NCI-H2227 (cell line): ENCODE results near the gene MIPOL1.
"Not testable (repeated sequence)": the region's sequence is repeated elsewhere in the genome, so short reads cannot be mapped to it uniquely, and the experiment has no call there.

ENCODE experiments used
- DNase-seq: peaks from one replicate; lab custom pipeline; 2025; ENCODE audit not compliant: unreplicated experiment; lab: John Stamatoyannopoulos, UW

The MIPOL1 gene

DNA sequence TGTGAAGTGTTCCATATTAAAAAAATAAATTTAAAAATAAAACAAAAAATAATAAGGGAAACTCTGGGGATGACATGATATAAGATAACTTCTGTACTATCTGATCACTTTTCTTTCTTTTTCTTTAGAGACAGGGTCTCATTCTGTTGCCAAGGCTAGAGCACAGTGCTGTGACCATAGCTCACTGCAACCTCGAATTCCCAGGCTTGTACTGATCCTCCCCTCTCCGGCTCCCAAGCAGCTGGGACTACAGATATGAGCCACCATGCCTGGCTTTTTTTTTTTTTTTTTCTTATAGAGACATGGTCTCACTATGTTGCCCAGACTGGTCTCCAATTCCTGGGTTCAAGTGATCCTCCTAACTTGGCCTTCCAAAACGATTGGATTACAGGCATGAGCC lies 10.4 kb upstream of the MIPOL1 start:
- DNase-seq, result no peak

DNA sequence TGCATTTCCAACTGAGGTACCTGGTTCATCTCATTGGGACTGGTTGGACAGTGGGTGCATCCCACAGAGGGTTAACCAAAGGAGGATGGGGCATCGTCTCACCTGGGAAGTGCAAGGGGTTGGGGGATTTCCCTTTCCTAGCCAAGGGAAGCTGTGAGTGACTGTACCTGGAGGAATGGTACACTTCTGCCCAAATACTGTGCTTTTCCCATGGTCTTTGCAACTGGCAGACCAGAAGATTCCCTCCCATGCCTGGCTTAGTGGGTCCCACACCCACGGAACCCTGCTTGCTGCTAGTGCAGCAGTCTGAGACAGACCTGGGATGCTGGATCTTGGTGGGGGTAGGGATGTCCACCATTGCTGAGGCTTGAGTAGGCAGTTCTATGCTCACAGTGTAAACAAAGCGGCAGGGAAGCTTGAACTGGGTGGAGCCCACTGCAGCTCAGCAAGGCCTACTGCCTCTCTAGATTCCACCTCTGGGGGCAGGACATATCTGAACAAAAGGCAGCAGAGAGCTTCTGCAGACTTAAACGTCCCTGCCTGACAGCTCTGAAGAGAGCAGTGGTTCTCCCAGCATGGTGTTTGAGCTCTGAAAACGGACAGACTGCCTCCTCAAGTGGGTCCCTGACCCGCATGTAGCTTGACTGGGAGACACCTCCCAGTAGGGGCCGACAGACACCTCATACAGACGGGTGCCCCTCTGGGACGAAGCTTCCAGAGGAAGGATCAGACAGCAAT lies 9.7 kb upstream of the MIPOL1 start:
- not testable (repeated sequence) for DNase-seq

DNA sequence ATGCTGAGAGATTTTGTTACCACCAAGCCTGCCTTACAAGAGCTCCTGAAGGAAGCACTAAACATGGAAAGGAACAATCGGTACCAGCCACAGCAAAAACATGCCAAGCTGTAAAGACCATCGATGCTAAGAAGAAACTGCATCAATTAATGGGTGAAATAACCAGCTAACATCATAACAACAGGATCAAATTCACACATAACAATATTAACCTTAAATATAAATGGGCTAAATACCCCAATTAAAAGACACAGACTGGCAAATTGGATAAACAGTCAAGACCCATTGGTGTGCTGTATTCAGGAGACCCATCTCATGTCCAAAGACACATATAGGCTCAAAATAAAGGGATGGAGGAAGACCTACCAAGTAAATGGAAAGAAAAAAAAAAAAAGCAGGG lies 8.0 kb upstream of the MIPOL1 start:
- not testable (repeated sequence) for DNase-seq

DNA sequence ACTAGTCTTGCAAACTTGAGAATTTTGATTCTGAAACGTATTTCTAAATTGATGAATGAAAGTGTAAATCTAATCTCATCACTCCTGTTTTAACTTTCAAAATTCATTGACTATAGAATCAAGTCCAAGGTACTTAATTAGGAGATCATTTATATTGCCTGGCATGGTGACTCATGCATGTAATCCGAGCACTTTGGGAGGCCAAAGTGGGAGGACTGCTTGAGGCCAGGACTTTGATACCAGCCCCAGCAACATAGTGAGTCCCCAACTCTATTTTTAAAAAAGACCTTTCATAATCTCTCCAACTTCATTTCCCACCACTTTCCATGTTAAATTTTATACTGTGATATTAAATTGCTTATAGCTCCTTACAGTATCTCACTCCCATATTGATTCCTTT lies 3.0 kb upstream of the MIPOL1 start:
- DNase-seq, result no peak

DNA sequence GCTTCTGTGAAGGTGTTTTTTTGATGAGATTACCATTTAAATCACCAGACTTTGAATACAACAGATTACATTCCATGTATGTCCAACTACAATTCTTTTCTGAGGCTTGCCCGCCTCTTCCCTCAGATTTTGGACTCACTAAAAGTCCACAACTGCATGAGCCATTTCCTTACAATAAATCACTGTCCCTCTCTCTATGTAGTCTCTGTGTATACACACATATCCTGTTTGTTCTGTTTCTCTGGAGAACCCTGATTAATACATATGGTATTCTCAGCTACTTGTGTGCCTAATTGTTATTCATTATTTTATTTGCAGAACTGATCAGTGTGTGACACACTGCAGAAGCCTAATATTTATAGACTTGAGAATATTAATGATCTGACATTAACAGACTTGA lies 2.4 kb upstream of the MIPOL1 start:
- DNase-seq, result no peak

DNA sequence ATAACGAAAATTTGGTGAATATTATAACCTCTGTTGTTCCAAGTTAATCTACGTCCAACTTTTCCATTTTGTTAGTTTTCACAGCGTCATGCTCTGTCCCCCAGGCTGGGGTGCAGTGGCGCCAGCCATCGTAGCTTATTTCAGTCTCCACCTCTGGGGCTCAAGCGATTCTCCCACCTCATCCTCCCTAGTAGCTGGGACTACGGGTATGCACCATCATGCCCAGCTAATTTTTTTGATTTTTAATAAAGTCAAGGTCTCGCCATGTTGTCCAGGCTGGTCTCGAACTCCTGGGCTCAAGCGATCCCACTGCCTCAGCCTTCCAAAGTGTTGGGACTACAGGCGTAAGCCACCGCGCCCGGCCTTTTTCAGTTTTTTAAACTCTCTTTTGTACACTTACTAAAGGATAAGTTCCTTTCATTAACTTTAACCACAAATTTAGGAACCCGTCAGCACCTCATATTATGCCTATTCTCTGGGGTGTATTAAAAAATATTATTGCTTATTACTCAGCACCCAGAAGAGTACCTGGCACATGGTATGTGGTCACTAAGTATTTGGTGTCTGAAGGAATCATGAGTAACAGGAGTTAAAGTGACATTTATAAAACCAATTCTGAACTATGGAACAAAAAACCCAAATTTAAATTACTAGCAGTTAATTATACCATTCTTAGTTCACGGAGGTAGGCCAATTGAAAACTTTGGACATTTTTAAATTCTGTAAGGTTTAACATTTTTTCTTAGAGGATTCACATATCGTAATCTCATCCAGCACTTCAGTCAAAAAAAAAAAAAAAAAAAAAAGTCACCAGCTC lies 925 bp upstream of the MIPOL1 start:
- no peak for DNase-seq

DNA sequence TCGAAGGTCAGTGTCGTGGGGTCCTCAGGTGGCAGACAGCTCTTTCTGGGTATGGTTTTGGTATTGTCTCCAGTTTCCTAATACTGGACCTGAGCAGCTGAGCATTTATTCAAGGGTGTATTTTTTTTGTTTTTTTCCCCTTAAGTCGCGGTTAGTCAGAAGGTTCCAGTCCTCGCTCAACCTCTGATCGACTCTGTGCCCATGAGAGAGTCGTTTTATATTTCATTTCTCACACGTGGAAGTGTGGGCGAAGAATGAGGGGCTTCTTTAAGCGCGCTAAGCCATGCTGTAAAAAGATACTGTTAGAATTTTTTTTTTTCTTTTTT lies 499 bp downstream of the MIPOL1 start:
- no peak for DNase-seq

DNA sequence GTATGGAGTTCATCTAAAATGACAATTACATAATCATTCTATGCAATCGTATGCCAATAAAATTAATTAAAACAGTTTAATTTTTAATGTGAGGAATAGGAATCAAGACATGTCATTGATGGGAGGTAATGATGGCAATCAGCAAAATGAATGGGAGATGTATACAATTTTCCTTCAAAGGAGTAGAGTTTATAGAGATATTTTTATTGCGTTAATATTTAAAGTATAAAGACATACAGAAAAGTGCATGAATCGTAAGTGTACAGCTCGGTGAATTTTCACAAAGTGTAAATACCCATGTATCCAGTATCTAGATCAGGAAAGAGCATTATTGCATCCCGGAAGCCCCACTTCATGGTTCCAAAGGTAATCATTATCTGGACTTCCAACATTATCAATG lies 1.2 kb downstream of the MIPOL1 start:
- no peak for DNase-seq

DNA sequence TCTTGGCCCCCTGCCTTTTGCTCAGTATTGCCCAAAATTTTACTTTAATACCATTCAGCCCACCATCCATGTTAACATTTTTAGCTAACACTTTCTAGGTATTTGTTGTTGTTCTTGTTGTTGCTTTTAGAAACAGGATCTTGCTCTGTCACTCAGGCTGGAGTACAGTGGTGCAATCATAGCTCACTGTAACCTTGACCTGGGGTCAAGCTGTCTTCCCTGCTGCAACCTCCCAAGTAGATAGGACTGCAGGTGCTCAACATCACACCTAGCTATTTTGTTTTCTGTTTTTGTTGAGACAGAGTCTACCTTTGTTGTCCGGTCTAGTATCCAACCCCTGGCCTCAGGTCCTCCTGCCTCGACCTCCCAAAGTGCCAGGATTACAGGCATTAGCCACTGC lies 4.0 kb downstream of the MIPOL1 start:
- DNase-seq, result no peak

DNA sequence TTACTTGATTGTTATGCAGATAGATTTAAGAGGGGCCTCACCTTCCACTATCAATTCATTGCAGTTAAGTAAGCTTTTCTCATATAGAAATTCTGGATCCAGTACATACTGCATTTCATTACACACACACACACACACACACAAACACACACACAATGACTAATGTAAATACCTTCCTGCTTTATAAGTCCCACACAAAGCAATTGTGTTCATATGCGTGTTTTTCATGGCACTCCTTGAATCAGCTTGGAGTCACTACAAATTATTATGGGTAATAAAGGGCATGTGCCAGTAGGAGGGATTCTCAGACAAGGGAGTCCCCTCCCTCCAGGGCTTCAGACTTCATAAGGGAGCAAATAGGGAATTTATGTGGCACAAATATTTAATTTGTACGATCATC lies 4.5 kb downstream of the MIPOL1 start:
- no peak for DNase-seq

DNA sequence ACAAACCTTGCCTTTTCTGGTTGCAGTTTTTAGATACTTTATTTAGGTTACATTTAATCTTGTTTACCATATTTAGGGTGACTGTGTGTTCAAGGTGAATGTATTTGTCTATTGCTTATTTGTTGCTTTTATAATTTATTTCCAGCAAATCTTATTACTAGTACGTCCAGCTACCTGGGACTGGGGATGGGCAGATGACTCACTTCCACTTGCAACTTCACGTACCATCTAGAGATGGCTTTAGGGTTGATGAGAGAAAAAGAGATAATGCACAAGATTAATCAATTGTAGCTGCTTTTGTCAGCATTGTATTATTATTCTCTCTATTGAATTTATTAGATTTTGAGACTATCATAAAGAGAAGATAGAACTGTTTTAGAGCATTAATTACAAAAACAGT lies 5.1 kb downstream of the MIPOL1 start:
- no peak for DNase-seq

DNA sequence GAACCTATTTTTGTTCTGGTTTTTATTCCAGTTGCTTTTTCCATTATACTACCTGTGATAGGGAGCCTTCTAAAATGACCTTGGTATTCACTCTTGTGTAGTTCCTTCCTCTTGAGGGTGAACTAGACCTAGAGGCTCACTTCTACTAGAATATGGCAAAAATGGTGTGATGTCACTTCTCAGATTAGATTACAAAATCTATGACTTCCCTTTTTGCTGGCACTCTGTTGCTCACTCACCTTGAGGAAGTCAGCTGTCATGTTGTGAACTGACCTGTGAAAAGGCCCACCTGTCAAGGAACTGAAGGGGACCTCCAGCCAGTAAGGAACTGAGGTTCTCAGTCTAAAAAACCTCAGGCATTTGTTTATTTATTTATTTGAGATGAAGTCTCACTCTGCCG lies 5.7 kb downstream of the MIPOL1 start:
- no peak for DNase-seq

DNA sequence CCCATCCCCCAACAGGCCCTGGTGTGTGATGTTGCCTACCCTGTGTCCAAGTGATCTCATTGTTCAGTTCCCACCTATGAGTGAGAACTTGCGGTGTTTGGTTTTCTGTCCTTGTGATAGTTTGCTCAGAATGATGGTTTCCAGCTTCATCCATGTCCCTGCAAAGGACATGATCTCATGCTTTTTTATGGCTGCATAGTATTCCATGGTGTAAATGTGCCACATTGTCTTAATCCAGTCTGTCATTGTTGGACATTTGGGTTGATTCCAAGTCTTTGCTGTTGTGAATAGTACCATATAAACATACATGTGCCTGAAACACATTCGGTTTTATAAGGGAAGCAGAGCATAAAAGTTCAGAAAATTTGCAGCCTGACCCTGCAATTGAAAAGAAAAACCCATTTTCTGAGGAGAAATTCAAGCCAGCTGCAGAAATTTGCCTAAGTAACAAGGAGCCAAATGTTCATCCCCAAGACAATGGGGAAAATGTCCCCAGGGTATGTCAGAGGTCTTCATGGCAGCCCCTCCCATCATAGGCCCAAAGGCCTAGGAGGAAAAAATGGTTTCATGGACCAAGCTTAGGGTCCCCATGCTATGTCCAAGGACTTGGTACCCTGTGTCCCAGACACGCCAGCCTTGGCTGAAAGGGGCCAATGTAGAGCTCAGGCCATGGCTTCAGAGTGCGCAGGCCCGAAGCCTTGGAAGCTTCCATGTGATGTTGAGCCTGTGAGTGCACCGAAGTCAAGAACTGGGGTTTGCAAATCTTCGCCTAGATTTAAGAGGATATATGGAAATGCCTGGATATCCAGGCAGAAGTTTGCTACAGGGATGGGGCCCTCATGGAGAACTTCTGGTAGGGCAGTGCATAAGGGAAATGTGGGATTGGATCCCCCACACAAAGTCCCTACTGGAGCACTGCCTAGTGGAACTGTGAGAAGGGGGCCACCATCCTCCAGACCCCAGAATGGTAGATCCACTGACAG lies 8.2 kb downstream of the MIPOL1 start:
- not testable (repeated sequence) for DNase-seq

DNA sequence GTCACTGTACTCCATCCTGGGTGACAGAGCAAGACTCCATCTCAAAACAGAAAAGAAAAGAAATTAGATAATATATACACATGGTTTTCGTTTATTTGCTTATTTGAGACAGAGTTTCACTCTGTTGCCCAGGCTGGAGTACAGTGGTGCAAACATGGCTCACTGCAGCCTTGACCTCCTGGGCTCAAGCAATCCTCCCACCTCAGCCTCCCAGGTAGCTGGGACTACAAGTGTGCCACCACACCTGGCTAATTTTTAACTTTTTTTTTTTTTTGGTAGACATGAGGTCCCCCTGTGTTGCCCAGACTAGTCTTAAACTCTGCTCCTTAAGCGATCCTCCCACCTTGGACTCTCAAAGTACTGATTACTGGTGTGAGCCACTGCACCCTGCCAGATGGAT lies 11.9 kb downstream of the MIPOL1 start:
- not testable (repeated sequence) for DNase-seq

DNA sequence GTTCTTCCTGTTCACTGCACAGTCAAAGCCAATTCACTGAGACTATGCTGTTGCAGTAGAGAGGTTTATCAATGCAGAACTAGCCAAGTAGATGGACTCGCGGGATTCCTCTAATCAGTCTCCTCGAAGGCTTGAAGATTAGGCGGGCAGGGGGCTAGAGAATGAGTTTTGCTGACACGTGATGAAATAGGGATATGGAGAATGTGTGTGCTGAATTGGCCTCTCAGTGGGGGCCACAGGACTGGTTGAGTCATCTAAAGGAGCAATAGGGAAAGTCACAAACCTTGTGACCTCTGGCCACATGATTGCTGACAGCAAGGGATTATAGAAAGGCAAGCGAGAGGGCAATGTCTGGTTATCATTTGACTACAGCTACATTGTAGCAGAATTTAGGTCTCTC lies 12.7 kb downstream of the MIPOL1 start:
- no peak for DNase-seq

DNA sequence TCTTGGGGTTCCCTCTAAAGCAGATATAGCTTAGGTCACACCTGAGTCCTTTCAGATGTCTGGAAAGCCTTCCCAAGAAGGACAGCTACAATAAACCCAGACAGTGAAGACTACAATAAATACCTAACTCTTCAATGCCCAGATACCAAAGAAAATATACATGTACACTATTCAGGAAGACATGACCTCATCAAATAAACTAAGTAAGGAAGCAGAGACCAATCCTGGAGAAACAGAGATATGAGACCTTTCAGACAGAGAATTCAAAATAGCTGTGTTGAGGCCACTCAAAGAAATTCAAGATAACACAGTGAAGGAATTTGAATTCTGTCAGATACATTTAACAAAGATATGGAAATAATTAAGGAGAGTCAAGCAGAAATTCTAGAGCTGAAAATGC lies 15.3 kb downstream of the MIPOL1 start:
- no peak for DNase-seq

DNA sequence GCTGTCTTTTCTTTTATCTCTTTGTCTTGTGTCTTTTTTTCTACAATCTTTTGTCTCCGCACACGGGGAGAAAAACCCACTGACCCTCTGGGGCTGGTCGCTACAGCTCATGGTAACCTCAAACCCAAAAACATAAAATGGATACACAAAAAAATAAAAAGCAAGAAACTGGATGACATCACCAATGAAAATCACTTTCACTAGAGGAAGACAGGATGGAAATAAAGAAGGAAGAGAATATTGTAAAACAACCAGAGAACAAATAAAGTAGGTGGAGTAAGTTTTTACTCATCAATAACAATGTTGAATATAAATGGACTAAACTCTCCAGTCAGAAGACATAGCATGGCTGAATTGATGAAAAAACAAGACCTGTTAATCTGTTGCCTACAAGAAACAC lies 17.6 kb downstream of the MIPOL1 start:
- DNase-seq, result no peak

DNA sequence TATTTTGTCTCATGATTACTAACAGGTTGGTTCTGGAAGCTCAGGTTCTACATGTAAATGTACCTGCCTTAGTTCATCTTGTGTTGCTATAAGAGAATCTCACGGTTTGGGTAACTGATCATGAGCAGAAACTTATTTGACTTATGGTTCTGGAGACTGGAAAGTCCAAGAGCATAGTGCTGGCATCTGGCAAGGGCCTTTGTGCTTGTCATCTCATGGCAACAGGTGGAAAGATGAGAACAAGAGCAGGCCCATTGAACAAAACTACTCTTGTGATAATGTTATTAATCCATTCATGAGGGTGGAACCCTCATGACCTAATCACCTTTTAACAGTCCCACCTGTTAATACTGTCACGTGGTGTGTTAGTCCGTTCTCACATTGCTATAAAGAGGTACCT lies 23.3 kb downstream of the MIPOL1 start:
- DNase-seq, result no peak

DNA sequence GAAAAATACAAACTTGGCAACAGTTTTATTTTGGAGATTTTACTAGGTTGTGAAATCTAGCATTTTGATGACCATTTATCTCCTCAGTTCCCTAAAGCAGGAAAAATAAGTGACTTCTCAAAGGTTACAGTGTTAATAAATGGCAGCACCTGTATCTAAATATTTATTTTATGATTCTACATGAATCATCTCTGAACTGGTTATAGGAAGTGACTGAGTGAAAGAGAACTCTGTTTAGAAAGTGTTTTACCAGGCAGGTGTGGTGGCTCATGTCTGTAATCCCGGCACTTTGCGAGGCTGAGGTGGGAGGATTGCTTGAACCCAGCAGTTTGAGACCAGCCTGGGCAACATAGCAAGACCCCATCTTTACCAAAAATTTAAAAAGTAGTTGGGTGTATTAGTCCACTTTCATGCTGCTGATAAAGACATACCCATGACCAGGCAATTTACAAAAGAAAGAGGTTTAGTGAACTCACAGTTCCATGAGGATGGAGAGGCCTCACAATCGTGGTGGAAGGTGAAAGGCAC lies 26.3 kb downstream of the MIPOL1 start:
- DNase-seq, result no peak

DNA sequence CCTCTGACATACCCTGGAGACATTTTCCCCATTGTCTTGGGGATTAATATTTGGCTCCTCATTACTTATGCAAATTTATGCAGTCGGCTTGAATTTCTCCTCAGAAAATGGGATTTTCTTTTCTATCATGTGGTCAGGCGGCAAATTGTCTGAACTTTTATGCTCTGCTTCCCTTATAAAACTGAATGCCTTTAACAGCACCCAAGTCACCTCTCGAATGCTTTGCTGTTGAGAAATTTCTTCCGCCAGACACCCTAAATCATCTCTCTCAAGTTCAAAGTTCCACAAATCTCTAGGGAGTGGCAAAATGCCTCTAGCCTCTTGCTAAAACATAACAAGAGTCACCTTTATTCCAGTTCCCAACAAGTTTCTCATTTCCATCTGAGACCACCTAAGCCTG lies 27.9 kb downstream of the MIPOL1 start:
- DNase-seq, result not testable (repeated sequence)

DNA sequence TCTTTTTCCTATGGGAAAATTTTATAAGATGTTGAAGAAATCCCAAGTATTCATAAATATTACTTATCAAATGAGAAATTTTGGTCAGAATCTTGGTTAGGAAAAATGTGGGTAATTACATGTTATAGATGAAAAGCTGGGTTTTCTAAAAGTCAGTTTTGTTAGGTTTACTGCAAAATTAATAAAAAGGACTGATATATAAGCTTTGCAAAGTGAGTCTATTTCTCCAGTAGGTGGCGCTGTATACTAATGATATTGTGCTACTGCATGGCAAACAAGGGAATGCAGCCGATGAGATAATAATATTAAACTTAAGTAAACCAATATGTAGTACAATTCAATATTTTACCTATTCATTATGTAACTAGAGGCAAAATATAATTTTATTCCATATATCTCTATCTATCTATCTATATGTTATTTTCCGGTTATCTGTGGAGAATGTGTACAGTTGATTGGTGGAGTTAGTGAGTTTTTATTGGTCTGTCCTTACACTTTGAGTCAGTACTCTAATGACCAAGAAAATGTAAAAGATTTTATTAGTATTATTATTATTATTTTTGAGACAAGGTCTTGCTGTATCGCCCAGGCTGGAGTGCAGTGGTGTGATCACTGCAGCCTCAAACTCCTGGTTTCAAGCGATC lies 32.9 kb downstream of the MIPOL1 start:
- peak; percentile 82 for DNase-seq
